SK-N-SH (cell line): Measurements from ENCODE around the gene MAPK6. TPM values are rescaled to one million over a fixed set of nuclear protein-coding genes. Genes with fewer than 3 reads are reported as not detected.

Experiments used
- CTCF ChIA-PET: fragments of 300-600, 350-600 bp; formaldehyde crosslinking; extraction: SDS; loops from one replicate; lab custom pipeline; 2021; lab: Yijun Ruan, JAX
- POLR2A ChIA-PET: fragments of 350-600 bp; sonication (Branson Sonifier 250); formaldehyde crosslinking; extraction: SDS; loops from one replicate; lab custom pipeline; 2020; ENCODE audit warnings: antibody characterized with exemption, inconsistent platforms; lab: Yijun Ruan, JAX
- DNase-seq: peaks from one replicate; pipeline ENCODE4 v3.0.0; 2012
- H2AFZ ChIP-seq: fragments of 200-600 bp; sonication (generic); 2 replicates; pipeline ENCODE4 v1.8.1; 2016; ENCODE audit warnings: antibody characterized with exemption, mild to moderate bottlenecking, low read depth
- H3F3A ChIP-seq: fragments of 200-600 bp; sonication (generic); replicated peaks from 2 replicates; pipeline ENCODE3; 2016; ENCODE audit warnings: antibody characterized with exemption, mild to moderate bottlenecking; ENCODE audit not compliant: insufficient read depth
- H3K27ac ChIP-seq, 2 experiments: fragments of 200-500 bp in 1 of 2; fragments of 200-600 bp in 1 of 2; sonication (Bioruptor generic) in 1 of 2; sonication (generic), shearing (Covaris generic) in 1 of 2; 2 replicates each; pipeline versions ENCODE4 v1.5.1 to v1.6.1; 2014 to 2016; ENCODE audit warnings: low read depth in 2 of 2, inconsistent platforms in 1 of 2, low read length in 1 of 2, mild to moderate bottlenecking in 1 of 2, mixed read lengths in 1 of 2
- H3K27me3 ChIP-seq: fragments of 200-600 bp; sonication (generic), shearing (Covaris generic); 2 replicates; pipeline ENCODE4 v1.6.1; 2016; ENCODE audit warnings: mixed run types; ENCODE audit not compliant: insufficient read depth
- H3K36me3 ChIP-seq, 2 experiments: fragments of 200-500 bp in 1 of 2; fragments of 200-600 bp in 1 of 2; sonication (Bioruptor generic) in 1 of 2; sonication (generic) in 1 of 2; replicated peaks in 1 of 2; 2 replicates each; pipeline versions ENCODE3 to v1.5.1; 2014 to 2016; ENCODE audit warnings: low read length in 1 of 2, mild to moderate bottlenecking in 1 of 2; ENCODE audit not compliant: insufficient read depth in 2 of 2, control insufficient read depth in 1 of 2
- H3K4me1 ChIP-seq, 2 experiments: fragments of 200-500 bp in 1 of 2; fragments of 200-600 bp in 1 of 2; sonication (Bioruptor generic) in 1 of 2; sonication (generic), shearing (Covaris generic) in 1 of 2; 2 replicates each; pipeline versions ENCODE4 v1.5.1 to v1.6.1; 2014 to 2016; ENCODE audit warnings: low read depth in 1 of 2, low read length in 1 of 2, mixed run types in 1 of 2; ENCODE audit not compliant: insufficient read depth in 2 of 2, control insufficient read depth in 1 of 2
- H3K4me2 ChIP-seq: fragments of 200-600 bp; sonication (generic), shearing (Covaris generic); 2 replicates; pipeline ENCODE4 v1.6.1; 2017; ENCODE audit warnings: mixed run types
- H3K4me3 ChIP-seq, 2 experiments: fragments of 200-500 bp in 1 of 2; fragments of 200-600 bp in 1 of 2; sonication (Bioruptor generic) in 1 of 2; sonication (generic), shearing (Covaris generic) in 1 of 2; 2 replicates each; pipeline versions ENCODE4 v1.5.1 to v1.8.1; 2014 to 2016; ENCODE audit warnings: low read depth in 2 of 2, inconsistent platforms in 1 of 2, low read length in 1 of 2, mild to moderate bottlenecking in 1 of 2, mixed read lengths in 1 of 2, moderate library complexity in 1 of 2
- H3K79me2 ChIP-seq: fragments of 200-600 bp; sonication (generic); 2 replicates; pipeline ENCODE4 v1.8.1; 2017; ENCODE audit warnings: mild to moderate bottlenecking; ENCODE audit not compliant: insufficient read depth
- H3K9ac ChIP-seq: fragments of 200-600 bp; sonication (generic); 2 replicates; pipeline ENCODE4 v1.6.1; 2017; ENCODE audit warnings: mixed run types
- H3K9me2 ChIP-seq: fragments of 200-600 bp; sonication (generic); 2 replicates; pipeline ENCODE4 v1.6.1; 2017; ENCODE audit warnings: mixed run types
- H3K9me3 ChIP-seq: fragments of 200-600 bp; sonication (generic); 2 replicates; pipeline ENCODE4 v1.6.1; 2017; ENCODE audit warnings: mixed run types, mild to moderate bottlenecking, moderate library complexity
- H4K20me1 ChIP-seq: fragments of 200-600 bp; sonication (generic); 2 replicates; pipeline ENCODE4 v1.6.1; 2017; ENCODE audit warnings: mild to moderate bottlenecking, mixed run types; ENCODE audit not compliant: insufficient read depth
- ELF1 ChIP-seq: IDR thresholded peaks from 2 replicates; pipeline ENCODE4 v1.4.0; 2012
- EP300 ChIP-seq, 2 experiments: IDR thresholded peaks; 2 replicates each; pipeline versions ENCODE4 v1.4.0 to v1.6.1; 2012; ENCODE audit warnings: borderline replicate concordance in 1 of 2, low read depth in 1 of 2, low read length in 1 of 2
- FOSL2 ChIP-seq: IDR thresholded peaks from 2 replicates; pipeline ENCODE4 v1.4.0; 2012; ENCODE audit warnings: low read depth, mild to moderate bottlenecking, moderate library complexity, borderline replicate concordance
- FOXJ3 ChIP-seq: sonication (generic); formaldehyde crosslinking; IDR thresholded peaks from 2 replicates; pipeline ENCODE4 v1.5.1; 2020; ENCODE audit warnings: mild to moderate bottlenecking, missing genetic modification reagents
- FOXM1 ChIP-seq: IDR thresholded peaks from 2 replicates; pipeline ENCODE4 v1.4.0; 2012; ENCODE audit warnings: low read depth, mild to moderate bottlenecking
- GATA2 ChIP-seq: sonication (generic); formaldehyde crosslinking; IDR thresholded peaks from 2 replicates; pipeline ENCODE4 v1.5.0; 2020; ENCODE audit warnings: mild to moderate bottlenecking, missing genetic modification reagents
- JUND ChIP-seq: IDR thresholded peaks from 2 replicates; pipeline ENCODE4 v1.4.0; 2012
- NFIC ChIP-seq: IDR thresholded peaks from 2 replicates; pipeline ENCODE4 v1.4.0; 2012; ENCODE audit warnings: borderline replicate concordance
- RAD21 ChIP-seq: IDR thresholded peaks from 2 replicates; pipeline ENCODE4 v1.6.1; 2012; ENCODE audit warnings: mild to moderate bottlenecking, low read length
- RCOR1 ChIP-seq: fragments of 150-350 bp; IDR thresholded peaks from 2 replicates; pipeline ENCODE4 v1.6.1; 2017; ENCODE audit warnings: antibody characterized with exemption, low read length
- SIN3A ChIP-seq: IDR thresholded peaks from 2 replicates; pipeline ENCODE4 v1.6.1; 2012; ENCODE audit warnings: low read depth, mild to moderate bottlenecking, low read length, moderate library complexity, borderline replicate concordance
- SMC3 ChIP-seq: IDR thresholded peaks from 2 replicates; pipeline ENCODE4 v1.6.1; 2012; ENCODE audit warnings: low read depth, low read length, improper control_type of control experiment
- TAF1 ChIP-seq: IDR thresholded peaks from 2 replicates; pipeline ENCODE4 v1.6.1; 2012; ENCODE audit warnings: low read depth, mild to moderate bottlenecking, low read length, moderate library complexity, borderline replicate concordance
- YY1 ChIP-seq: IDR thresholded peaks from 2 replicates; pipeline ENCODE4 v1.4.0; 2012; ENCODE audit warnings: low read depth, mild to moderate bottlenecking
- WGBS: methylation state at CpG from one replicate; pipeline ENCODE4 v1.1.6; 2017; ENCODE audit warnings: low lambda C conversion rate; 5-methylcytosine and 5-hydroxymethylcytosine counted together
- polyA plus RNA-seq, 3 experiments: library from polyadenylated mRNA; depleted of rRNA; stranded (reverse); fragments of >200 nt; gene quantifications; 2 replicates each; pipeline ENCODE4 v1.2.3, GENCODE V29; 2012
- TF ChIP-seq, protein P1 (sequence below): IDR thresholded peaks from 2 replicates; pipeline ENCODE4 v1.4.0; 2012; ENCODE audit warnings: low read depth
- TF ChIP-seq, protein P2 (sequence below): fragments of 150-350 bp; IDR thresholded peaks from 2 replicates; pipeline ENCODE4 v1.6.1; 2017; ENCODE audit warnings: antibody characterized with exemption, low read length, low read depth, borderline replicate concordance
- TF ChIP-seq, protein P3 (sequence below): IDR thresholded peaks from 2 replicates; pipeline ENCODE4; 2012
- TF ChIP-seq, protein P4 (sequence below): IDR thresholded peaks from 2 replicates; pipeline ENCODE4 v1.4.0; 2012; ENCODE audit warnings: low read depth, borderline replicate concordance

Gene MAPK6
- polyA plus RNA-seq, 1 of the 3 experiments (the other 2 are of a cell fraction) = 16.9 TPM

DNA sequence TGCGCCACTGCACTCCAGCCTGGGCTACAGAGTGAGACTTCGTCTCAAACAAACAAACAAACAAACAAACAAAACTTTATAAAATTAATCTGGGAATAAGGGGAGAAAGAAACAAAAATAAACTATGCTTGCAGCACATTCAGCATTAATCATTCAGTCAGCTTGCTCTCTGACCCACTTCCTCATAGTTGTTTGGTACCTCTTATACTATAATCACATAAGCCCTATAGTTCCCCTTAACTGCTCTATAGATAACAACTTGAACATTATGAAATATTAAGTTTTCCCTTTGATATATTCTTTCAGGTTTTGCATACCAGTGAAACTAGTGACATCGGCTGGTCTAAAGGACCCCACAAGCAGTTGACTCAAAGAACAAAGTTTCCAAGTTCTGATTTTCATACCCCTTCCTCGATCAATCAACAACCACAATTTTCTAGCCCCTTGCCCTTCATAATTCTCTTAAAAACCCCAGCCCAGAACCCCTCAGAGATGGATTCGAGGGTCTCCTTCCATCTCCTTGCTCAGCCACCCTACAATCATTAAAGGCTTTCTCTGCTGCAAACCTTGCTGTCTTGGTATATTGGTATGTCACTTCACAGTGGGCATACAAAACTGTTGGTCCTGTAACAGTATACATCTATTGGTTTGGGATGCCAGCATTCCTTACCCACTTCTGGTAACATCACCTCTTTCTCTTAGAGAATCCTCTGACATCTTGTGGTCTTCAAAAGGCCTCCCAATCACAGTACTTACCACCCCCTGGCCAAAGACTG, 67.2 kb downstream of the MAPK6 start:
- no peak overlapping the region for H3K4me2 ChIP-seq
- no peak overlapping the region for H3K27ac ChIP-seq
- no peaks in the 10 kb centered on the region for H3K27me3 ChIP-seq
- no peak overlapping the region for H2AFZ ChIP-seq
- H3K4me3 ChIP-seq = no peak overlapping the region
- TF ChIP-seq, protein P1, sequence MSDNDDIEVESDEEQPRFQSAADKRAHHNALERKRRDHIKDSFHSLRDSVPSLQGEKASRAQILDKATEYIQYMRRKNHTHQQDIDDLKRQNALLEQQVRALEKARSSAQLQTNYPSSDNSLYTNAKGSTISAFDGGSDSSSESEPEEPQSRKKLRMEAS = no peak
- TF ChIP-seq FOXM1 (no peak), JUND (no peak), EP300 (IDR thresholded peaks at IDR 0.05; ENCODE audit: borderline replicate concordance in 1 of 2, low read depth in 1 of 2, low read length in 1 of 2) (no peak), ELF1 (no peak), SIN3A (no peak), SMC3 (no peak), TAF1 (no peak), RCOR1 (no peak), YY1 (no peak), FOXJ3 (CRISPR knock-in tag) (no peak), RAD21 (no peak), FOSL2 (no peak), NFIC (no peak), GATA2 (CRISPR knock-in tag) (no peak)
- TF ChIP-seq, protein P2, sequence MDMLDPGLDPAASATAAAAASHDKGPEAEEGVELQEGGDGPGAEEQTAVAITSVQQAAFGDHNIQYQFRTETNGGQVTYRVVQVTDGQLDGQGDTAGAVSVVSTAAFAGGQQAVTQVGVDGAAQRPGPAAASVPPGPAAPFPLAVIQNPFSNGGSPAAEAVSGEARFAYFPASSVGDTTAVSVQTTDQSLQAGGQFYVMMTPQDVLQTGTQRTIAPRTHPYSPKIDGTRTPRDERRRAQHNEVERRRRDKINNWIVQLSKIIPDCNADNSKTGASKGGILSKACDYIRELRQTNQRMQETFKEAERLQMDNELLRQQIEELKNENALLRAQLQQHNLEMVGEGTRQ = no peak
- TF ChIP-seq, protein P3, sequence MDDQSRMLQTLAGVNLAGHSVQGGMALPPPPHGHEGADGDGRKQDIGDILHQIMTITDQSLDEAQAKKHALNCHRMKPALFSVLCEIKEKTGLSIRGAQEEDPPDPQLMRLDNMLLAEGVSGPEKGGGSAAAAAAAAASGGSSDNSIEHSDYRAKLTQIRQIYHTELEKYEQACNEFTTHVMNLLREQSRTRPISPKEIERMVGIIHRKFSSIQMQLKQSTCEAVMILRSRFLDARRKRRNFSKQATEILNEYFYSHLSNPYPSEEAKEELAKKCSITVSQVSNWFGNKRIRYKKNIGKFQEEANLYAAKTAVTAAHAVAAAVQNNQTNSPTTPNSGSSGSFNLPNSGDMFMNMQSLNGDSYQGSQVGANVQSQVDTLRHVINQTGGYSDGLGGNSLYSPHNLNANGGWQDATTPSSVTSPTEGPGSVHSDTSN = no peak
- TF ChIP-seq, protein P4, sequence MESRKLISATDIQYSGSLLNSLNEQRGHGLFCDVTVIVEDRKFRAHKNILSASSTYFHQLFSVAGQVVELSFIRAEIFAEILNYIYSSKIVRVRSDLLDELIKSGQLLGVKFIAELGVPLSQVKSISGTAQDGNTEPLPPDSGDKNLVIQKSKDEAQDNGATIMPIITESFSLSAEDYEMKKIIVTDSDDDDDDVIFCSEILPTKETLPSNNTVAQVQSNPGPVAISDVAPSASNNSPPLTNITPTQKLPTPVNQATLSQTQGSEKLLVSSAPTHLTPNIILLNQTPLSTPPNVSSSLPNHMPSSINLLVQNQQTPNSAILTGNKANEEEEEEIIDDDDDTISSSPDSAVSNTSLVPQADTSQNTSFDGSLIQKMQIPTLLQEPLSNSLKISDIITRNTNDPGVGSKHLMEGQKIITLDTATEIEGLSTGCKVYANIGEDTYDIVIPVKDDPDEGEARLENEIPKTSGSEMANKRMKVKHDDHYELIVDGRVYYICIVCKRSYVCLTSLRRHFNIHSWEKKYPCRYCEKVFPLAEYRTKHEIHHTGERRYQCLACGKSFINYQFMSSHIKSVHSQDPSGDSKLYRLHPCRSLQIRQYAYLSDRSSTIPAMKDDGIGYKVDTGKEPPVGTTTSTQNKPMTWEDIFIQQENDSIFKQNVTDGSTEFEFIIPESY = no peak
- no peak overlapping the region for H3K9ac ChIP-seq
- H4K20me1 ChIP-seq = no peaks in the 10 kb centered on the region
- H3K4me1 ChIP-seq = no peaks in the 10 kb centered on the region; a peak in 2 of 4 replicates
- no peaks in the 10 kb centered on the region for H3K36me3 ChIP-seq
- ChIA-PET POLR2A (no interaction called here), CTCF (no interaction called here)
- peaks cover 9% of the 10 kb centered on the region for H3F3A ChIP-seq
- H3K79me2 ChIP-seq = no peaks in the 10 kb centered on the region
- DNase-seq = no peak
- WGBS = 57% methylated on average over 5 of the region's 5 CpGs
- peaks cover 21% of the 10 kb centered on the region; the same call in 1 of the 2 replicates for H3K9me3 ChIP-seq
- no peaks in the 10 kb centered on the region for H3K9me2 ChIP-seq
